GM12874 (cell line): ENCODE results near the gene STAT6.

Experiments
- CTCF ChIP-seq: IDR thresholded peaks from 2 replicates; pipeline ENCODE4 v1.5.1; 2011; ENCODE audit warnings: low read depth, mild to moderate bottlenecking, control low read depth, low read length, moderate library complexity; ENCODE audit not compliant: insufficient read depth

STAT6 gene, protein sequence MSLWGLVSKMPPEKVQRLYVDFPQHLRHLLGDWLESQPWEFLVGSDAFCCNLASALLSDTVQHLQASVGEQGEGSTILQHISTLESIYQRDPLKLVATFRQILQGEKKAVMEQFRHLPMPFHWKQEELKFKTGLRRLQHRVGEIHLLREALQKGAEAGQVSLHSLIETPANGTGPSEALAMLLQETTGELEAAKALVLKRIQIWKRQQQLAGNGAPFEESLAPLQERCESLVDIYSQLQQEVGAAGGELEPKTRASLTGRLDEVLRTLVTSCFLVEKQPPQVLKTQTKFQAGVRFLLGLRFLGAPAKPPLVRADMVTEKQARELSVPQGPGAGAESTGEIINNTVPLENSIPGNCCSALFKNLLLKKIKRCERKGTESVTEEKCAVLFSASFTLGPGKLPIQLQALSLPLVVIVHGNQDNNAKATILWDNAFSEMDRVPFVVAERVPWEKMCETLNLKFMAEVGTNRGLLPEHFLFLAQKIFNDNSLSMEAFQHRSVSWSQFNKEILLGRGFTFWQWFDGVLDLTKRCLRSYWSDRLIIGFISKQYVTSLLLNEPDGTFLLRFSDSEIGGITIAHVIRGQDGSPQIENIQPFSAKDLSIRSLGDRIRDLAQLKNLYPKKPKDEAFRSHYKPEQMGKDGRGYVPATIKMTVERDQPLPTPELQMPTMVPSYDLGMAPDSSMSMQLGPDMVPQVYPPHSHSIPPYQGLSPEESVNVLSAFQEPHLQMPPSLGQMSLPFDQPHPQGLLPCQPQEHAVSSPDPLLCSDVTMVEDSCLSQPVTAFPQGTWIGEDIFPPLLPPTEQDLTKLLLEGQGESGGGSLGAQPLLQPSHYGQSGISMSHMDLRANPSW

DNA sequence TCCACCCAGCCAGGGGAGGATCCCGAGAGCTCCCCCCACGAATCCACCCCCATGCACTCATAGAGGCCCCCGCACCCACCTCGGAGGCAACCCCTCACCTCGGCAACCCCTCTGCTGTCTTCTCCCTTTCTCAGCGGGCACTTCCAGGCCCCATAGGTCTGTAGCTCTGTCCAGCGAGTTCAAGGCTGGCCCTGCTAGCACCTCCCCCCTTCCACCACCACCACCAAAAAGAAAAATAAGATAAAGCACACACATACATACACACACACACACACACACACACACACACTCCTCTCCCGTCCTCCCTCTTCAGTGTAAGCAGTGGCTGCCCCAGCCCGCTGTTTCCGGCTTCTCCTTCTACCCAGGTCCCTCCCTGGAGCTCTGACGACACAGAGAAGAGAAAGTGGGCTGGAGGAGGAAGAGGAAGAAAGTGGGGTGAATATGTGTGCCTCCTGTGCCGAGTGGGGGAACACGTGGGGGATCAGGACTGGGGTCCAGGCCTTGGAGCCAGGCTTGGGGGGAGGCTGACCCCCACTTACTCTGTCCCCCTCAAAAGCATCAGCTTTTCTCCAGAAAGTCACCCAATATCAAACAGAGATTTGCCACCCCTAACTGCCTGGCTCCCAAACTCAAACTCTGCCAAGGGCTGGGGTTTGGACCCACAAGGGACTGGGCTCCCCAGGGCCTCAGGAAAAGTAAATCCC lies at the start of gene STAT6:
Gene STAT6 (minus strand): TSS at position 332 of the 704 bp plus-strand sequence. CDS start 3,084 bp downstream, outside the sequence.
- no peak for TF ChIP-seq CTCF

GRCh38 chr12:57160741-57161140 lies 49.6 kb upstream of the STAT6 start:
- no peak for TF ChIP-seq CTCF

GRCh38 chr12:57160040-57160439 lies 48.9 kb upstream of the STAT6 start:
- no peak for TF ChIP-seq CTCF

GRCh38 chr12:57159311-57159710 lies 48.1 kb upstream of the STAT6 start:
- no peak for TF ChIP-seq CTCF

DNA sequence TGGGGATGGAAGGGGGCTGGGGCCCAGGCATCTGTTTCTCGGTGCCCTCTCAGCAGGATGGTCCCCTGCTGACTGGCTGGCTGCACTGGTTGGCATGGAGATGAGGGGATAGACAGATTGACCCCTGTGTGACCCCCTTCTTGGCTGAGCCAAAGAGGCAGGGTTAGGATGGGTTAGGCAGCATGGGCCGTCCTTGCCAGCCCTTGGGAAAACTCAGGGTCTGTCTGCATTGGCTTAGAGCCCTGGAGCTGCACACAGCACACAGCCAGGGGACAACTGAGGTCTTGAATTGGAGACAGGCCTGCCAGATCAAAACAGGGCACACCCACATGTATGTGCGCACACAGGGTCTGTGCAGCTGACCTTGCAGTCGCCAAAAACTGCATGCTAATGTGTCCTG lies 47.5 kb upstream of the STAT6 start:
- no peak for TF ChIP-seq CTCF

GRCh38 chr12:57158186-57158585 lies 47.0 kb upstream of the STAT6 start:
- TF ChIP-seq CTCF, result no peak
